Sigmoid colon (tissue), 3 donors: Measurements from ENCODE around the gene ALPK3.

Source experiments
- CTCF ChIP-seq, 4 experiments: fragments of 450-650 bp in 3 of 4; fragments of 200-600 bp in 1 of 4; IDR thresholded peaks; one replicate each; pipeline ENCODE4 v1.5.1; 2016 to 2019; ENCODE audit warnings: antibody characterized with exemption in 4 of 4, mild to moderate bottlenecking in 3 of 4, moderate library complexity in 2 of 4
- POLR2A ChIP-seq, 2 donors: fragments of 450-650 bp; IDR thresholded peaks; one replicate each; pipeline ENCODE4 v1.6.1; 2016; ENCODE audit warnings: antibody characterized with exemption in 2 of 2, mild to moderate bottlenecking in 2 of 2, moderate library complexity in 2 of 2

DNA sequence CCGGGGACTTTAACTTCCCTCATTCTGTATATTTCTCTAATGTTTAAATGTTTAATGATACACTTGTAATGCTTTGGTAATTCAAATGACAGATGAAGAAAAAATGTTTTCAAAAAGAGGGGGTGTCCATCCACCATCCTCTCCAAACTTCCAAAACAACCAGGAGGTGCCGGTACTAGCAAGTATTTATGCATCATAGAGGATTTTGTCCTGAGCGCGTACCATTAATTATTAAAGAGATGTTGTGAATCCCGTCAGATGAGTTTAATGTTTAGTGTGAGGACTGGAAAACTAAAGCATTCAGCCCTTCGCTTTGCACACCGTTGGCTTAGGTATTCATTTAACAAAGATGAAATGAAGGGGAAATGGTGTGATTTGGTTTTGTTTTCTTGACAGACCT is 68.6 kb downstream of the ALPK3 start:
- TF ChIP-seq POLR2A (IDR thresholded peaks at IDR 0.05) (no peak), CTCF (IDR thresholded peaks at IDR 0.05) (no peak)
